Body of pancreas (tissue), 4 donors: ENCODE results near the gene FBXL5.

Source experiments
- POLR2A ChIP-seq, 3 donors: fragments of 450-650 bp; IDR thresholded peaks; one replicate each; pipeline ENCODE4 v1.6.1; 2016; ENCODE audit warnings: antibody characterized with exemption in 3 of 3, mild to moderate bottlenecking in 2 of 3
- TF ChIP-seq, protein P1 (sequence below), 7 experiments: fragments of 450-650 bp in 4 of 7; fragments of 200-600 bp in 3 of 7; sonication (generic) in 3 of 7; IDR thresholded peaks; one replicate each; pipeline ENCODE4 v1.5.1; 2016 to 2019; ENCODE audit warnings: antibody characterized with exemption in 7 of 7

DNA sequence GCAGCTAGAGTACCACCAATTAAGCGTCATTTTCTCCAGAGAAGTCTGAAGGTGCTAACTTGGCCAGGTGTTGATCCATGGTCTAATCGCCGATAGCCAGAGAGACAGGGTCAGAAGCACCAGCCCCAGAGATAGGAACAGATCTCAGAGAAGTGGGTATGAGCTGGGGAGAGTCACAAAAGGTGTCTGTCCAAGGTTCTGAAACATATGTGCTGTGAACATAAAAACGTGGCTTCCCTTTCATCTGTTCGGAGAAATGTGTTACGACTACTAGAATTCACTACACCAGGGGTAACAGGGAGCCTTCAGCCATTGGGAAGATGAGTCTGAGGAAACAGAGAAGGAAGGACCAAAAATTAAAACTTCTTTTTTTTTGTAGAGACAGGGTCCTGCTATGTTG, 91.3 kb downstream of the FBXL5 start:
- TF ChIP-seq, protein P1, sequence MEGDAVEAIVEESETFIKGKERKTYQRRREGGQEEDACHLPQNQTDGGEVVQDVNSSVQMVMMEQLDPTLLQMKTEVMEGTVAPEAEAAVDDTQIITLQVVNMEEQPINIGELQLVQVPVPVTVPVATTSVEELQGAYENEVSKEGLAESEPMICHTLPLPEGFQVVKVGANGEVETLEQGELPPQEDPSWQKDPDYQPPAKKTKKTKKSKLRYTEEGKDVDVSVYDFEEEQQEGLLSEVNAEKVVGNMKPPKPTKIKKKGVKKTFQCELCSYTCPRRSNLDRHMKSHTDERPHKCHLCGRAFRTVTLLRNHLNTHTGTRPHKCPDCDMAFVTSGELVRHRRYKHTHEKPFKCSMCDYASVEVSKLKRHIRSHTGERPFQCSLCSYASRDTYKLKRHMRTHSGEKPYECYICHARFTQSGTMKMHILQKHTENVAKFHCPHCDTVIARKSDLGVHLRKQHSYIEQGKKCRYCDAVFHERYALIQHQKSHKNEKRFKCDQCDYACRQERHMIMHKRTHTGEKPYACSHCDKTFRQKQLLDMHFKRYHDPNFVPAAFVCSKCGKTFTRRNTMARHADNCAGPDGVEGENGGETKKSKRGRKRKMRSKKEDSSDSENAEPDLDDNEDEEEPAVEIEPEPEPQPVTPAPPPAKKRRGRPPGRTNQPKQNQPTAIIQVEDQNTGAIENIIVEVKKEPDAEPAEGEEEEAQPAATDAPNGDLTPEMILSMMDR (IDR thresholded peaks at IDR 0.05): no peak
- TF ChIP-seq POLR2A (IDR thresholded peaks at IDR 0.05): no peak
